ENCODE data around the gene PACRG. TPM values are rescaled to one million over a fixed set of nuclear protein-coding genes. Genes with fewer than 3 reads are reported as not detected.

Gene PACRG
- total RNA-seq, 1 donor from 2014 or later, result 1.2 TPM

DNA sequence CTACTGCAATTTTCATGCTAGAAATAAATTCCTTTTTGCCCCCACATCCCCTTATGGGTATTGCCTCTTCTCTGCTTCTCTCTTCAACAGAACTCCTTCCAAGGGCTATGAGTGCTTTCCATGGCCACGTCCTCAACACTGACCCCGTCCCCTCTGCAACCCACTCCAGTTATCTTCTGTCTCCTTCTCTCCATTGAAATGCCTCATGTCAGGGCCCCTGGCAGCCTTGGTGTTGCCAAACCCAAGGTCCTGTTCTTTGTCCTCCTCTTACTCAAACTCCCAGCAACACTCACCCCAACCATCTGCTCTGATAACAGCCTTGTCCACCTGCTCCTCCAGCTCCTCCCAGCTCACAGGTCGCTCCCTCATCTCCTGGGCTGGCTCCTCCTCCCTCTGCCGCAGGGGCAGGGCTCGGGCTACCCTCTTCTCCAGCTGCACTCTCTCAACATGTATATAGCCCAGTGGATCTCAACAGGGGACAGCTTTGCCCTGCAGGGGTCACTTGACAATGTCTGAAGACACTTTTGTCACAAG, 490.7 kb downstream of the PACRG start:
- TF ChIP-seq, protein P1, sequence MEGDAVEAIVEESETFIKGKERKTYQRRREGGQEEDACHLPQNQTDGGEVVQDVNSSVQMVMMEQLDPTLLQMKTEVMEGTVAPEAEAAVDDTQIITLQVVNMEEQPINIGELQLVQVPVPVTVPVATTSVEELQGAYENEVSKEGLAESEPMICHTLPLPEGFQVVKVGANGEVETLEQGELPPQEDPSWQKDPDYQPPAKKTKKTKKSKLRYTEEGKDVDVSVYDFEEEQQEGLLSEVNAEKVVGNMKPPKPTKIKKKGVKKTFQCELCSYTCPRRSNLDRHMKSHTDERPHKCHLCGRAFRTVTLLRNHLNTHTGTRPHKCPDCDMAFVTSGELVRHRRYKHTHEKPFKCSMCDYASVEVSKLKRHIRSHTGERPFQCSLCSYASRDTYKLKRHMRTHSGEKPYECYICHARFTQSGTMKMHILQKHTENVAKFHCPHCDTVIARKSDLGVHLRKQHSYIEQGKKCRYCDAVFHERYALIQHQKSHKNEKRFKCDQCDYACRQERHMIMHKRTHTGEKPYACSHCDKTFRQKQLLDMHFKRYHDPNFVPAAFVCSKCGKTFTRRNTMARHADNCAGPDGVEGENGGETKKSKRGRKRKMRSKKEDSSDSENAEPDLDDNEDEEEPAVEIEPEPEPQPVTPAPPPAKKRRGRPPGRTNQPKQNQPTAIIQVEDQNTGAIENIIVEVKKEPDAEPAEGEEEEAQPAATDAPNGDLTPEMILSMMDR (IDR thresholded peaks at IDR 0.05), result no peak
- no peaks in the 10 kb centered on the region for H3K4me1 Mint-ChIP-seq (ENCODE audit: unreplicated experiment)
- H3K27ac Mint-ChIP-seq (ENCODE audit: unreplicated experiment), result no peak overlapping the region
- peaks cover 5% of the 10 kb centered on the region for H3K9me3 Mint-ChIP-seq (ENCODE audit: unreplicated experiment)
- no peak overlapping the region for H3K4me3 Mint-ChIP-seq (ENCODE audit: unreplicated experiment)
- H3K27me3 Mint-ChIP-seq (ENCODE audit: unreplicated experiment), result peaks cover 38% of the 10 kb centered on the region
- no peak for DNase-seq (ENCODE audit: extremely low spot score, unreplicated experiment)
- H3K36me3 Mint-ChIP-seq (ENCODE audit: unreplicated experiment), result peaks cover 2% of the 10 kb centered on the region

DNA sequence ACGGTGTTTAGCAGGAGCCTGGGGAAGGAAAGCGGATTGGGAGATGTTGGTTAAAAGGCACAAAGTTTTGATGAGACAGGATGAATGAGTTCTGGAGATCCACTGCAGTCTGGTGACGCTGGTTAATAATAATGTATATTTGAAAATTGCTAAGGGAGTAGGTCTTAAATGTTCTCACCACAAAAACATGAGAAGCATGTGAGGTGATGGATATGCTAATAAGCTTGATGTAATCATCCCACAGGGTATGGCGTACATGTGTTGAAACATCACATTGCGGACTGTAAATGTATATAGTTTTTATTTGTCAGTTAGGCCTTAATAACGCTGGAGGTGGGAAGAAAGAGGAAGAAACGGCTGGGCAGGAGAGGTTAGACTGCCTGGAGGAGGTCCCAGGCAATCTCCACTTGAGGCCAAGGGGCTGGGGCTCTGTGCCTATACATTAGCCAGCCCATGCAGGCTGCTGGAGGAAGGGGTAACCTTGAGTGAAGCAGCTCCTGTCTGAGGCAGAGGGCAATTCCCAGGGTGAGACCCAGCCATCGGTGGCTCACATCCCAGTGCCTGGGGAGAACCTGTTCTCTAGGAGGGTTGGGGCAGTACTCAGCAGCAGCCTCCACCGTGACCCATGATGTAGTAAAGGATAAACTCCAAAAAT, 498.5 kb downstream of the PACRG start:
- no peak for DNase-seq (ENCODE audit: extremely low spot score, unreplicated experiment)
- Mint-ChIP-seq H3K27ac (ENCODE audit: unreplicated experiment) (no peak overlapping the region), H3K27me3 (ENCODE audit: unreplicated experiment) (peaks cover 3% of the 10 kb centered on the region), H3K4me1 (ENCODE audit: unreplicated experiment) (peaks cover 4% of the 10 kb centered on the region), H3K36me3 (ENCODE audit: unreplicated experiment) (no peaks in the 10 kb centered on the region), H3K4me3 (ENCODE audit: unreplicated experiment) (no peak overlapping the region), H3K9me3 (ENCODE audit: unreplicated experiment) (peaks cover 7% of the 10 kb centered on the region)
- TF ChIP-seq, protein P1 (IDR thresholded peaks at IDR 0.05), result no peak

DNA sequence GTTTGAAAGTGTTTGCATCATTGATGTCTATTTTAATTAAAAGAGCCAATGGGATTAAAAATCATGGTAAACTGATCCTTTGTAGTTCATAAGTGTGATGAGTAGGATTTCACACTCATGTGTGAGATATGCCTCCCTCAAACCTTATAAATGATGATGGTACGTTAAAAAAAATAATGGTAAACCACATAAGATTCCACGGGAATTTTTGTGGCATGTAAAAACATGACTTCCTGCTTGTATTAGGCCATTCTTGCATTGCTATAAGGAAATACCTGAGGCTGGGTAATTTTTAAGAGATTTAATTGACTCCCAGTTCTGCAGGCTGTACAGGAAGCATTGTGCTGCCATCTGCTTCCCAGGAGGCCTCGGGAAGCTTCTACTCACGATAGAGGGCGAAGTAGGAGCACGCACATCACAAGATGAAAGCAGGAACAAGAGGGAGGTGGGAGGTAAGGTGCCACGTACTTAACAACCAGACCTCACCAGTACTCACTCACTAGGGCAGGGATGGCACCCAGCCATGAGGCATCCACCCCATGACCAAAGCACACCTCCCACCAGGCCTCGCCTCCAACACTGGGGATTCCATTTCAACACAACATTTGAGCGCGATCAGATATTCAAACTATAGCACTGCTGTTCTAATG, 499.2 kb downstream of the PACRG start:
- TF ChIP-seq, protein P1 (IDR thresholded peaks at IDR 0.05), result no peak
- no peaks in the 10 kb centered on the region for H3K36me3 Mint-ChIP-seq (ENCODE audit: unreplicated experiment)
- peaks cover 7% of the 10 kb centered on the region for H3K9me3 Mint-ChIP-seq (ENCODE audit: unreplicated experiment)
- peaks cover 4% of the 10 kb centered on the region for H3K4me1 Mint-ChIP-seq (ENCODE audit: unreplicated experiment)
- H3K4me3 Mint-ChIP-seq (ENCODE audit: unreplicated experiment), result no peak overlapping the region
- no peak for DNase-seq (ENCODE audit: extremely low spot score, unreplicated experiment)
- H3K27ac Mint-ChIP-seq (ENCODE audit: unreplicated experiment), result no peak overlapping the region
- no peaks in the 10 kb centered on the region for H3K27me3 Mint-ChIP-seq (ENCODE audit: unreplicated experiment)

DNA sequence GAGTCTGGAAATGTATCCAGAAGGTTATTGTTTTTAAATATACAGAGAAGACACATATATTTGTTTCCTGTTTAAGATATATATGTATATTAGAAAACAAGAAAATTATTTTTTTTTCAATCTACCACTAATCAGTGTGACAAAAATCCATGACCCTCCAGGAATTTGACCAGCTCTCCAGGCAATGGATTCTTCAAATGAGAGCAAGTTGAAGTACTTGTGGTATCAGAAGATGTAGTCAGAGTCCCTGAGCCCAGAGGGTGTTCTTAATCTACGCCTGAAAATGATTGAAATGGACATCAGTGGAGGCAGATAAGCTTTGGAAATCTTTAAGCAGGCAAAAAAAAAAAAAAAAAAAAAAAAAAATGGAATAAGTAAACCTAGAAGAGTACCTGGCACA, 500.3 kb downstream of the PACRG start:
- Mint-ChIP-seq H3K27me3 (ENCODE audit: unreplicated experiment) (peaks cover 5% of the 10 kb centered on the region), H3K36me3 (ENCODE audit: unreplicated experiment) (no peaks in the 10 kb centered on the region), H3K9me3 (ENCODE audit: unreplicated experiment) (peaks cover 7% of the 10 kb centered on the region), H3K4me1 (ENCODE audit: unreplicated experiment) (peaks cover 4% of the 10 kb centered on the region), H3K27ac (ENCODE audit: unreplicated experiment) (no peak overlapping the region), H3K4me3 (ENCODE audit: unreplicated experiment) (no peak overlapping the region)
- DNase-seq (ENCODE audit: extremely low spot score, unreplicated experiment), result no peak
- TF ChIP-seq, protein P1 (IDR thresholded peaks at IDR 0.05), result no peak

DNA sequence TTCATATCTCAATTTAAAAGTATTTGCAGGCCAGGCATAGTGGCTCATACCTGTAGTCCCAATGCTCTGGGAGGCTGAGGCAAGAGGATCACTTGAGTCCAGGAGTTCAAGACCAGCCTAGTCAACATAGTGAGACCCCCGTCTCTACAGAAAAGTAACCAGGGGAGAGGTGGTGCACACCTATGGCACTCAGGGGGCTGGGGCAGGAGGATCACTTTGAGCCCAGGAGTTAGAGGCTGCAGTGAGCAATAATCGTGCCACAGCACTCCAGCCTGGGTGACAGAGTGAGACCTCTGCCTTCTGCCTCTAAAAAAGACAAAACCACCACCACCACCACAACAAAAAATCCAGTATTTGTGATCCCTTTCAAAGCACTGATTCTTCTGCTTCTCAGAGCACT, 501.3 kb downstream of the PACRG start:
- peaks cover 4% of the 10 kb centered on the region for H3K4me1 Mint-ChIP-seq (ENCODE audit: unreplicated experiment)
- DNase-seq (ENCODE audit: extremely low spot score, unreplicated experiment), result no peak
- H3K4me3 Mint-ChIP-seq (ENCODE audit: unreplicated experiment), result no peak overlapping the region
- no peaks in the 10 kb centered on the region for H3K36me3 Mint-ChIP-seq (ENCODE audit: unreplicated experiment)
- H3K9me3 Mint-ChIP-seq (ENCODE audit: unreplicated experiment), result peaks cover 7% of the 10 kb centered on the region
- TF ChIP-seq, protein P1 (IDR thresholded peaks at IDR 0.05), result no peak
- H3K27me3 Mint-ChIP-seq (ENCODE audit: unreplicated experiment), result peaks cover 12% of the 10 kb centered on the region
- H3K27ac Mint-ChIP-seq (ENCODE audit: unreplicated experiment), result no peak overlapping the region

Measured in osteocyte (in vitro differentiated cells).